NCI-H2171 (cell line): Measurements from ENCODE around the gene LRRC42.

Experiments
- DNase-seq: peaks from one replicate; lab custom pipeline; 2025; lab: John Stamatoyannopoulos, UW

LRRC42 gene

GRCh38 chr1:54004481-54005049 is 58.4 kb downstream of the LRRC42 start:
- DNase-seq = no peak

GRCh38 chr1:54006508-54006907 is 60.4 kb downstream of the LRRC42 start:
- no peak for DNase-seq

GRCh38 chr1:54007613-54008012 is 61.5 kb downstream of the LRRC42 start:
- DNase-seq = no peak

GRCh38 chr1:54008876-54009275 is 62.7 kb downstream of the LRRC42 start:
- no peak for DNase-seq

GRCh38 chr1:54009406-54009805 is 63.3 kb downstream of the LRRC42 start:
- DNase-seq = no peak

- no peak for DNase-seq
Observed at GRCh38 chr1:54010415-54011117, 64.4 kb downstream of the LRRC42 start.

- DNase-seq = no peak
Observed at GRCh38 chr1:54011316-54012007, 65.3 kb downstream of the LRRC42 start.

- no peak for DNase-seq
Observed at GRCh38 chr1:54012008-54012325, 65.8 kb downstream of the LRRC42 start.

GRCh38 chr1:54012863-54013262 is 66.7 kb downstream of the LRRC42 start:
- no peak for DNase-seq

GRCh38 chr1:54013393-54014008 is 67.4 kb downstream of the LRRC42 start:
- DNase-seq = no peak

GRCh38 chr1:54014009-54014629 is 68.0 kb downstream of the LRRC42 start:
- DNase-seq = no peak

- DNase-seq = no peak
Observed at GRCh38 chr1:54016343-54017282, 70.5 kb downstream of the LRRC42 start.
